GM12874 (cell line): Measurements from ENCODE around the gene HMCES.

Experiments used
- CTCF ChIP-seq: IDR thresholded peaks from 2 replicates; pipeline ENCODE4 v1.5.1; 2011; ENCODE audit warnings: low read depth, mild to moderate bottlenecking, control low read depth, low read length, moderate library complexity; ENCODE audit not compliant: insufficient read depth

The HMCES gene

GRCh38 chr3:129325383-129325782 is 46.7 kb downstream of the HMCES start:
- TF ChIP-seq CTCF, result no peak

DNA sequence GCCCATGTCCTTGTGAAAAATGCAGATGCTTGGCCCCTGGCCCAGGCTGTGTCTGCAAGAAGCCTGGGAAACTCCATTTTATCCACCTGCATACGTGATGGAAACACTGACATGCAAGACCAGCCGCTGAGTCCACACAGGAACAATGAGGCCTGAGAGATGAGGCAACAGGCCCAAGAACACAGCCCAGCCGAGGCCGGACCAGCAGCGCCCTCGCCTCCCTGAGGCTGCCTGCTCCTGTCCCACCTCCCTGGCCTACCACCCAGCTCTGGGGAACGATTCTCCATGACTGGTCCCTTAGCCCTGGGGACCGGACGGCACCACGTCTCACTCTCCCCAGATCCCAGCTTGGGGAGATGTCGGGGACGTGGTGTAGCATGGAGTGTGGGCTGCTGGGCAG is 47.5 kb downstream of the HMCES start:
- TF ChIP-seq CTCF, result no peak

- TF ChIP-seq CTCF, result no peak
Observed at GRCh38 chr3:129326595-129326994, 47.9 kb downstream of the HMCES start.

- no peak for TF ChIP-seq CTCF
Observed at GRCh38 chr3:129327510-129327909, 48.8 kb downstream of the HMCES start.

- no peak for TF ChIP-seq CTCF
Observed at GRCh38 chr3:129329858-129330257, 51.2 kb downstream of the HMCES start.

DNA sequence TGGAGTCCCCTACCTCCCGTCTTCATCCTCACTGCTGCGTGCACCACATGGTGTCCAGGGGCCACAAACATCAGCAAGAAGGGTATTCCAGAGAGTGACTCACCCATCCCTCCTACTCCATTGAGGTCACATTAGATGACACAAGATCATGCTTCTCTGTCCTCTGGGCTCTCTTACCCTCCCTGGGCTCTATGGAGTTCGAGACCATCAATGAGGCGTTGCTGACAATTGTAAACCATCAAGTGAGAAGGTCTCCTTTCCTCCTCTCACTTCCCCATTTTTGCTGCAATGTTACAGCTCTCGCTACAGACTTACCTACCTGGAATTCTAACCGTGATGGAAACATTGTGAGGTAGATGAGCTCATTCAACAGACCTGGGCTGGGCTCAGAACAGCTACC is 51.7 kb downstream of the HMCES start:
- no peak for TF ChIP-seq CTCF

DNA sequence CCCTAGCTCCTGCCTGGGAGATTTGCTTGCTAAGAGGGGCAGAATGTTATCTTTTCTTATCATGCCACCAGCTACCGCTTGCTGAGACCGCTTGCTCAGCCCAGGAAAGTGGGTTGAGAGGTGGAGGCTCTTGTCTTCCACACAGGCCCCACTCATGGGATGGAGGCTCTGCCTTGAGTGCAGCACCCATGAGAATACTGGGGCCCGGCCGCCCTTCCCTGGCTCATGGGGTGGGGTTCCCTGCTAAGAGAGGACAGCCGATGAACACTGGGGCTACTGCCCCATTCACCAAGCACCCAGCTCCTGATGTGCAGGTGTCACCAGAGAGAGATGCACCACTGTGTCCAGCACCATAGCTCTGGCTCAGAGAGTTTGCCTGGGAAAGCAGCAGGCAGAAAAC is 55.2 kb downstream of the HMCES start:
- no peak for TF ChIP-seq CTCF
